Heart left ventricle (tissue), 16 donors: ENCODE data around the gene IHH. TPM values are rescaled to one million over a fixed set of nuclear protein-coding genes. Genes with fewer than 3 reads are reported as not detected.
A peak's percentile ranks its signal among the peaks of the same experiment; 100 is the strongest.

ENCODE experiments used
- ATAC-seq, 4 donors: fragments of 200-7000 bp; cut with Tn5 transposase; one replicate each; pipeline ENCODE4 v1.9.1; 2020 to 2022; ENCODE audit warnings: moderate library complexity in 4 of 4, mild to moderate bottlenecking in 3 of 4, moderate number of reproducible peaks in 1 of 4
- DNase-seq, 5 donors: peaks; one replicate each; pipeline ENCODE4 v3.0.0-alpha.2; 2020
- H3K27ac ChIP-seq, 12 donors: fragments of 200-600 bp; sonication (generic) in 4 of 12; one replicate each; pipeline versions ENCODE4 v1.5.0 to v1.8.0; 2016 to 2022; ENCODE audit warnings: mild to moderate bottlenecking in 2 of 12
- H3K27me3 ChIP-seq, 9 donors: fragments of 200-600 bp; sonication (generic) in 2 of 9; one replicate each; pipeline versions ENCODE4 v1.5.1 to v1.8.0; 2016 to 2022; ENCODE audit warnings: mild to moderate bottlenecking in 3 of 9
- H3K36me3 ChIP-seq, 9 donors: fragments of 200-600 bp; sonication (generic) in 2 of 9; one replicate each; pipeline versions ENCODE4 v1.5.0 to v1.8.0; 2018 to 2022; ENCODE audit warnings: mild to moderate bottlenecking in 2 of 9
- H3K4me1 ChIP-seq, 12 donors: fragments of 200-600 bp; sonication (generic) in 4 of 12; one replicate each; pipeline versions ENCODE4 v1.5.0 to v1.8.0; 2016 to 2022; ENCODE audit warnings: mild to moderate bottlenecking in 3 of 12
- H3K4me3 ChIP-seq, 12 donors: fragments of 200-600 bp; sonication (generic) in 4 of 12; one replicate each; pipeline versions ENCODE4 v1.5.0 to v1.8.0; 2017 to 2022; ENCODE audit warnings: mild to moderate bottlenecking in 9 of 12, moderate library complexity in 4 of 12
- H3K9me3 ChIP-seq, 12 donors: fragments of 200-600 bp; sonication (generic) in 4 of 12; one replicate each; pipeline versions ENCODE4 v1.5.0 to v1.8.0; 2016 to 2022; ENCODE audit warnings: mild to moderate bottlenecking in 1 of 12
- POLR2A ChIP-seq, 2 donors: fragments of 450-650 bp; IDR thresholded peaks; one replicate each; pipeline ENCODE4 v1.6.1; 2017; ENCODE audit warnings: antibody characterized with exemption in 2 of 2, mild to moderate bottlenecking in 2 of 2, moderate library complexity in 2 of 2
- WGBS, 4 donors: extraction: QIAGEN DNeasy Blood & Tissue Kit in 2 of 4; methylation state at CpG; one replicate each; pipeline versions ENCODE4 v1.1.5 to v1.1.7; 2013 to 2018; 5-methylcytosine and 5-hydroxymethylcytosine counted together
- intact Hi-C, 10 donors: fragments of 100-400 bp; cut with DNase I; formaldehyde crosslinking; loops; one replicate each; pipeline versions ENCODE4 v1.11.1 to v1.14.2; 2022
- polyA plus RNA-seq, 2 donors: library from polyadenylated mRNA; stranded (reverse); fragments of 200-250 nt; gene quantifications; one replicate each; pipeline ENCODE4 v1.2.3, GENCODE V29; 2013
- total RNA-seq, 9 donors: library from RNA; depleted of rRNA in 2 of 9; stranded (reverse); fragments of >200 nt in 2 of 9; fragmentation: NEBNext Ultra II Directional in 3 of 9; extraction: Animal tissue kit (Norgen Biotek cat#: 25700) in 3 of 9; gene quantifications; one replicate each; pipeline versions ENCODE4 v1.1.0 to v1.2.4, GENCODE V29; 2016 to 2023
- TF ChIP-seq, protein P1 (sequence below), 12 donors: fragments of 200-600 bp; sonication (generic) in 4 of 12; IDR thresholded peaks; one replicate each; pipeline versions ENCODE4 v1.5.0 to v1.8.0; 2018 to 2022; ENCODE audit warnings: antibody characterized with exemption in 12 of 12, mild to moderate bottlenecking in 5 of 12
- donor health status: ischemic (EF 13 %, LVEDD 7.1; RV severe dilation, severe dysfunction).
- donor health status: healthy with polysubstance abuse.
- donor health status: DM: no; HTN: yes; CAD: no.
- donor health status: DM: no; HTN: no; CAD: no.
- donor health status: ischemic (EF 25% LVEDD 6.9; RV normal size, moderate dysfunction).
- donor health status: ischemic (EF 25% LVEDD 5.7; RV mildly dilated, moderate dysfunction).
- donor health status: healthy.
- donor health status: DM: yes; HTN: yes; CAD: no.
- donor health status: ischemic (EF 35%, LVEDD 5.7; RV mildly dilated, moderate dysfunction).
- donor health status: nonischemic (EF 11% LVEDD 7.7; RV severe dilation, severe dysfunction).
- donor health status: DM: yes; HTN: yes; CAD: no.
- donor health status: PGD.
- donor health status: ischemic (EF 29% LVEDD 5.4; RV normal size, mild dysfunction).
- donor health status: nonischemic (EF 23%, LVEDD 6.1; RV moderate dilation, normal function).

The IHH gene
- total and polyA plus RNA-seq, 11 donors: not detected

- H3K27me3 ChIP-seq: peaks cover 8 to 46% (median 20%) of the 10 kb centered on the region in 9 donors
- no peaks in the 10 kb centered on the region for H3K4me1 ChIP-seq
- TF ChIP-seq, protein P1, sequence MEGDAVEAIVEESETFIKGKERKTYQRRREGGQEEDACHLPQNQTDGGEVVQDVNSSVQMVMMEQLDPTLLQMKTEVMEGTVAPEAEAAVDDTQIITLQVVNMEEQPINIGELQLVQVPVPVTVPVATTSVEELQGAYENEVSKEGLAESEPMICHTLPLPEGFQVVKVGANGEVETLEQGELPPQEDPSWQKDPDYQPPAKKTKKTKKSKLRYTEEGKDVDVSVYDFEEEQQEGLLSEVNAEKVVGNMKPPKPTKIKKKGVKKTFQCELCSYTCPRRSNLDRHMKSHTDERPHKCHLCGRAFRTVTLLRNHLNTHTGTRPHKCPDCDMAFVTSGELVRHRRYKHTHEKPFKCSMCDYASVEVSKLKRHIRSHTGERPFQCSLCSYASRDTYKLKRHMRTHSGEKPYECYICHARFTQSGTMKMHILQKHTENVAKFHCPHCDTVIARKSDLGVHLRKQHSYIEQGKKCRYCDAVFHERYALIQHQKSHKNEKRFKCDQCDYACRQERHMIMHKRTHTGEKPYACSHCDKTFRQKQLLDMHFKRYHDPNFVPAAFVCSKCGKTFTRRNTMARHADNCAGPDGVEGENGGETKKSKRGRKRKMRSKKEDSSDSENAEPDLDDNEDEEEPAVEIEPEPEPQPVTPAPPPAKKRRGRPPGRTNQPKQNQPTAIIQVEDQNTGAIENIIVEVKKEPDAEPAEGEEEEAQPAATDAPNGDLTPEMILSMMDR (IDR thresholded peaks at IDR 0.05): peak; percentile 88 to 98 (median 96)
- no peak for TF ChIP-seq POLR2A (IDR thresholded peaks at IDR 0.05)
- no peak overlapping the region for H3K27ac ChIP-seq
- H3K9me3 ChIP-seq: no peaks in the 10 kb centered on the region
- DNase-seq (peak; percentile 68 to 85 (median 77)), ATAC-seq (peak in 3 of 4 donors; percentile 80 to 89 (median 85))
- intact Hi-C loops: loop anchor here in 3 of 10 donors (1.0 to 10.0 kb wide), 3 partner anchors 125 to 127 kb away; no protein-coding TSS in a partner anchor
- no peaks in the 10 kb centered on the region for H3K36me3 ChIP-seq
- WGBS, 4 donors: 40 to 64% (median 43%) methylated on average over 6 to 9 of the region's 9 CpGs
- H3K4me3 ChIP-seq: no peak overlapping the region
Observed at GRCh38 chr2:219029829-219030165, 30.9 kb downstream of the IHH start.

GRCh38 chr2:219028996-219029828 lies 31.5 kb downstream of the IHH start:
- Histone ChIP-seq H3K9me3 (no peaks in the 10 kb centered on the region), H3K27ac (no peak overlapping the region), H3K36me3 (no peaks in the 10 kb centered on the region), H3K4me3 (no peak overlapping the region), H3K27me3 (peaks cover 8 to 40% (median 20%) of the 10 kb centered on the region in 9 donors), H3K4me1 (no peaks in the 10 kb centered on the region)
- DNase-seq (no peak), ATAC-seq (no peak)
- intact Hi-C loops: loop anchor here in 3 of 10 donors (1.0 to 10.0 kb wide), 3 partner anchors 125 to 128 kb away; no protein-coding TSS in a partner anchor
- WGBS, 4 donors: 69 to 72% (median 70%) methylated on average over 11 to 13 of the region's 13 CpGs
- TF ChIP-seq POLR2A (IDR thresholded peaks at IDR 0.05): no peak
- TF ChIP-seq, protein P1 (IDR thresholded peaks at IDR 0.05): no peak

GRCh38 chr2:219028141-219028540 lies 32.6 kb downstream of the IHH start:
- Histone ChIP-seq H3K27me3 (peaks cover 8 to 43% (median 17%) of the 10 kb centered on the region in 9 donors), H3K36me3 (no peaks in the 10 kb centered on the region), H3K27ac (no peak overlapping the region), H3K4me1 (no peaks in the 10 kb centered on the region), H3K9me3 (no peaks in the 10 kb centered on the region), H3K4me3 (no peak overlapping the region)
- DNase-seq (no peak), ATAC-seq (no peak)
- WGBS, 4 donors: 71 to 75% (median 73%) methylated on average over 3 to 5 of the region's 5 CpGs
- intact Hi-C loops: loop anchor here in 2 of 10 donors (2.0 to 10.0 kb wide), 2 partner anchors 127 to 129 kb away; no protein-coding TSS in a partner anchor
- TF ChIP-seq, protein P1 (IDR thresholded peaks at IDR 0.05): no peak
- TF ChIP-seq POLR2A (IDR thresholded peaks at IDR 0.05): no peak

GRCh38 chr2:219027511-219028055 lies 33.1 kb downstream of the IHH start:
- TF ChIP-seq, protein P1 (IDR thresholded peaks at IDR 0.05): no peak
- no peak for TF ChIP-seq POLR2A (IDR thresholded peaks at IDR 0.05)
- ATAC-seq (no peak), DNase-seq (no peak)
- intact Hi-C loops: loop anchor here in 2 of 10 donors (2.0 to 10.0 kb wide), 2 partner anchors 127 to 129 kb away; no protein-coding TSS in a partner anchor
- Histone ChIP-seq H3K27ac (no peak overlapping the region), H3K4me3 (no peak overlapping the region), H3K9me3 (no peaks in the 10 kb centered on the region), H3K27me3 (peaks cover 8 to 38% (median 15%) of the 10 kb centered on the region in 9 donors), H3K36me3 (no peaks in the 10 kb centered on the region), H3K4me1 (no peaks in the 10 kb centered on the region)
- WGBS, 4 donors: 88 to 94% (median 89%) methylated on average over 13 to 22 of the region's 22 CpGs
